ENCODE measurements around the gene MIPEP. TPM values are rescaled to one million over a fixed set of nuclear protein-coding genes. Genes with fewer than 3 reads are reported as not detected.
A peak's percentile ranks its signal among the peaks of the same experiment; 100 is the strongest.
"Not testable (repeated sequence)": the region's sequence is repeated elsewhere in the genome, so short reads cannot be mapped to it uniquely, and the experiment has no call there.

Gene MIPEP
- total and polyA plus RNA-seq, 2 donors (not counting 1 experiment from before 2014, with no cell fraction given), result 90.0 to 92.5 TPM

GRCh38 chr13:23763318-23763717 is 125.9 kb downstream of the MIPEP start:
- H3K36me3 ChIP-seq (ENCODE audit: control insufficient read depth, insufficient read depth, low read length), result no peaks in the 10 kb centered on the region
- H3K4me1 ChIP-seq (ENCODE audit: control insufficient read depth, extremely low read depth, insufficient read depth, low read length), result no peaks in the 10 kb centered on the region
- no peaks in the 10 kb centered on the region for H3K27me3 ChIP-seq (ENCODE audit: control insufficient read depth, insufficient read depth, low read length)
- H4K20me1 ChIP-seq (ENCODE audit: control insufficient read depth, extremely low read depth, insufficient read depth, low read length), result no peaks in the 10 kb centered on the region
- H3K4me3 ChIP-seq (replicated peaks in 1 of 4; ENCODE audit: control extremely low read depth in 1 of 4, insufficient read depth in 1 of 4, low read depth in 3 of 4, low read length in 4 of 4), result no peak overlapping the region
- DNase-seq (ENCODE audit: low read depth in 2 of 2), result peak in 1 of 2 donors; percentile 26
- no peak overlapping the region for H3K4me2 ChIP-seq (ENCODE audit: extremely low read depth, insufficient read depth, low read length)
- H3K27ac ChIP-seq (ENCODE audit: insufficient read depth, low read length), result no peak overlapping the region
- H2AFZ ChIP-seq (ENCODE audit: low read length), result no peak overlapping the region
- no peaks in the 10 kb centered on the region for H3K9me3 ChIP-seq (ENCODE audit: control insufficient read depth, insufficient read depth, low read depth, low read length)
- no peak for TF ChIP-seq CTCF (conservative IDR thresholded peaks at IDR 0.05 in 1 of 2, IDR thresholded peaks at IDR 0.05 in 1 of 2; ENCODE audit: low read depth in 1 of 2, low read length in 2 of 2)
- TF ChIP-seq EZH2 (IDR thresholded peaks at IDR 0.05; ENCODE audit: low read length, missing control alignments), result no peak
- no peak overlapping the region for H3K9ac ChIP-seq (ENCODE audit: insufficient read depth, low read length)
- no peaks in the 10 kb centered on the region for H3K79me2 ChIP-seq (ENCODE audit: control insufficient read depth, insufficient read depth, low read length)

- not testable (repeated sequence) for H3K27ac ChIP-seq (ENCODE audit: insufficient read depth, low read length); H3K4me2 ChIP-seq (ENCODE audit: extremely low read depth, insufficient read depth, low read length); H3K9me3 ChIP-seq (ENCODE audit: control insufficient read depth, insufficient read depth, low read depth, low read length); H2AFZ ChIP-seq (ENCODE audit: low read length); H3K4me3 ChIP-seq (replicated peaks in 1 of 4; ENCODE audit: control extremely low read depth in 1 of 4, insufficient read depth in 1 of 4, low read depth in 3 of 4, low read length in 4 of 4); H3K4me1 ChIP-seq (ENCODE audit: control insufficient read depth, extremely low read depth, insufficient read depth, low read length); H3K79me2 ChIP-seq (ENCODE audit: control insufficient read depth, insufficient read depth, low read length); H3K27me3 ChIP-seq (ENCODE audit: control insufficient read depth, insufficient read depth, low read length); H4K20me1 ChIP-seq (ENCODE audit: control insufficient read depth, extremely low read depth, insufficient read depth, low read length); H3K36me3 ChIP-seq (ENCODE audit: control insufficient read depth, insufficient read depth, low read length); H3K9ac ChIP-seq (ENCODE audit: insufficient read depth, low read length); DNase-seq (ENCODE audit: low read depth in 2 of 2)
Measured at GRCh38 chr13:23761760-23762159, 127.4 kb downstream of the MIPEP start.

- H3K27ac ChIP-seq (ENCODE audit: insufficient read depth, low read length), result no peak overlapping the region
- H3K36me3 ChIP-seq (ENCODE audit: control insufficient read depth, insufficient read depth, low read length), result no peaks in the 10 kb centered on the region
- H4K20me1 ChIP-seq (ENCODE audit: control insufficient read depth, extremely low read depth, insufficient read depth, low read length), result no peaks in the 10 kb centered on the region
- H3K4me3 ChIP-seq (replicated peaks in 1 of 4; ENCODE audit: control extremely low read depth in 1 of 4, insufficient read depth in 1 of 4, low read depth in 3 of 4, low read length in 4 of 4), result no peak overlapping the region
- H3K9me3 ChIP-seq (ENCODE audit: control insufficient read depth, insufficient read depth, low read depth, low read length), result no peaks in the 10 kb centered on the region
- no peak overlapping the region for H2AFZ ChIP-seq (ENCODE audit: low read length)
- H3K4me2 ChIP-seq (ENCODE audit: extremely low read depth, insufficient read depth, low read length), result no peak overlapping the region
- no peak for TF ChIP-seq EZH2 (IDR thresholded peaks at IDR 0.05; ENCODE audit: low read length, missing control alignments)
- TF ChIP-seq CTCF (conservative IDR thresholded peaks at IDR 0.05 in 1 of 2, IDR thresholded peaks at IDR 0.05 in 1 of 2; ENCODE audit: low read depth in 1 of 2, low read length in 2 of 2), result no peak
- H3K27me3 ChIP-seq (ENCODE audit: control insufficient read depth, insufficient read depth, low read length), result no peaks in the 10 kb centered on the region
- DNase-seq (ENCODE audit: low read depth in 2 of 2), result no peak
- H3K4me1 ChIP-seq (ENCODE audit: control insufficient read depth, extremely low read depth, insufficient read depth, low read length), result peaks cover under 1% of the 10 kb centered on the region
- H3K9ac ChIP-seq (ENCODE audit: insufficient read depth, low read length), result no peak overlapping the region
- H3K79me2 ChIP-seq (ENCODE audit: control insufficient read depth, insufficient read depth, low read length), result no peaks in the 10 kb centered on the region
Measured at GRCh38 chr13:23760000-23760399, 129.2 kb downstream of the MIPEP start.
